K562 (cell line): ENCODE data around the gene LY6G6C. TPM values are rescaled to one million over a fixed set of nuclear protein-coding genes. Genes with fewer than 3 reads are reported as not detected.

Experiments used
- ATAC-seq: fragments of 200-7000 bp; cut with Tn5 transposase; 3 replicates; pipeline ENCODE4 v1.9.1; 2020; ENCODE audit warnings: moderate library complexity
- BruUV-seq: library from RNA; stranded (reverse); fragments of 400-500 nt; replicated peaks from 2 replicates; lab custom pipeline; 2021; lab: Mats Ljungman, UMichigan
- CTCF ChIA-PET: fragments of 300-600 bp; formaldehyde crosslinking; extraction: SDS; loops from one replicate; lab custom pipeline; 2021; ENCODE audit warnings: low intra/inter-chr PET ratio; lab: Yijun Ruan, JAX
- POLR2A ChIA-PET: fragments of 300-600, 350-650 bp; sonication (Branson Sonifier 250); formaldehyde crosslinking; extraction: SDS; loops from one replicate; lab custom pipeline; 2021; ENCODE audit warnings: antibody characterized with exemption, inconsistent platforms; lab: Yijun Ruan, JAX
- DNase-seq, 4 experiments: peaks; one replicate each; pipeline versions ENCODE4 v3.0.0 to v3.0.0-alpha.2; 2011 to 2018; ENCODE audit warnings: low spot score in 3 of 4, mixed read lengths in 3 of 4; ENCODE audit errors: extremely low read depth in 1 of 4
- FAIRE-seq: peaks from 2 replicates; lab custom pipeline; 2011; peaks lifted over from hg19 to GRCh38; lab: Jason Lieb, UNC
- H2AFZ ChIP-seq: 2 replicates; pipeline ENCODE4 v1.6.0; 2011; ENCODE audit warnings: low read depth, low read length, control low read depth, inconsistent platforms
- H3K27ac ChIP-seq: fragments of 200-600 bp; 3 replicates; pipeline ENCODE4 v1.8.0; 2011; ENCODE audit warnings: low read depth, mild to moderate bottlenecking, control low read depth, inconsistent platforms, low read length, moderate library complexity, mixed read lengths; ENCODE audit errors: extremely low read depth
- H3K27me3 ChIP-seq, 2 experiments: fragments of 300-600 bp in 1 of 2; 2 replicates in 1 of 2; 3 replicates in 1 of 2; pipeline versions ENCODE4 v1.6.0 to v1.8.0; 2011; ENCODE audit warnings: inconsistent platforms in 2 of 2, low read length in 2 of 2, mild to moderate bottlenecking in 1 of 2, mixed read lengths in 1 of 2, moderate library complexity in 1 of 2; ENCODE audit not compliant: control insufficient read depth in 2 of 2, insufficient read depth in 2 of 2
- H3K36me3 ChIP-seq: fragments of 300-600 bp; 3 replicates; pipeline ENCODE4 v1.8.0; 2011; ENCODE audit warnings: mild to moderate bottlenecking, low read length, inconsistent platforms; ENCODE audit not compliant: control insufficient read depth, insufficient read depth
- H3K4me1 ChIP-seq, 2 experiments: fragments of 200-600 bp in 1 of 2; replicated peaks in 1 of 2; 2 replicates in 1 of 2; 3 replicates in 1 of 2; pipeline versions ENCODE4 v1.5.1 to v1.8.0; 2011; ENCODE audit warnings: inconsistent platforms in 2 of 2, low read length in 2 of 2, mild to moderate bottlenecking in 1 of 2, mixed read lengths in 1 of 2, moderate library complexity in 1 of 2; ENCODE audit not compliant: control insufficient read depth in 2 of 2, insufficient read depth in 2 of 2
- H3K4me2 ChIP-seq: 2 replicates; pipeline ENCODE4 v1.6.1; 2011; ENCODE audit warnings: low read length, control low read depth, inconsistent platforms, mixed read lengths; ENCODE audit not compliant: insufficient read depth
- H3K4me3 ChIP-seq: fragments of 200-600 bp; sonication (generic), shearing (Covaris generic); 2 replicates; pipeline ENCODE4 v1.5.1; 2016; ENCODE audit warnings: control low read depth, inconsistent platforms
- H3K79me2 ChIP-seq: fragments of 200-600 bp; 3 replicates; pipeline ENCODE4 v1.8.0; 2011; ENCODE audit warnings: low read length, inconsistent platforms; ENCODE audit not compliant: control insufficient read depth, insufficient read depth
- H3K9ac ChIP-seq, 2 experiments: 2 replicates each; pipeline versions ENCODE4 v1.6.0 to v1.6.1; 2011; ENCODE audit warnings: low read depth in 2 of 2, low read length in 2 of 2, control low read depth in 1 of 2, inconsistent platforms in 1 of 2, mild to moderate bottlenecking in 1 of 2, mixed read lengths in 1 of 2; ENCODE audit not compliant: insufficient read depth in 1 of 2
- H3K9me1 ChIP-seq: one replicate; pipeline ENCODE4 v1.6.0; 2011; ENCODE audit warnings: inconsistent platforms, mild to moderate bottlenecking, low read length, moderate library complexity; ENCODE audit not compliant: control insufficient read depth, insufficient read depth
- H3K9me3 ChIP-seq: replicated peaks from 2 replicates; pipeline ENCODE4 v1.5.1; 2011; ENCODE audit warnings: low read depth, low read length, inconsistent platforms; ENCODE audit not compliant: control insufficient read depth, insufficient read depth
- H4K20me1 ChIP-seq: replicated peaks from 2 replicates; pipeline ENCODE4 v1.6.1; 2011; ENCODE audit warnings: low read length, inconsistent platforms, mixed read lengths; ENCODE audit not compliant: control insufficient read depth, insufficient read depth
- BCOR ChIP-seq: fragments of 450-650 bp; IDR thresholded peaks from 2 replicates; pipeline ENCODE4 v1.6.1; 2016
- HSF4 ChIP-seq: fragments of 250-450 bp; sonication (Bioruptor Pico); IDR thresholded peaks from 2 replicates; pipeline ENCODE4 v2.1.2; 2022; ENCODE audit warnings: mild to moderate bottlenecking, moderate library complexity, borderline replicate concordance
- KDM1A ChIP-seq, 2 experiments: fragments of 450-650 bp; IDR thresholded peaks; 2 replicates each; pipeline ENCODE4 v1.6.1; 2016; ENCODE audit warnings: mild to moderate bottlenecking in 2 of 2
- MYNN ChIP-seq, 2 experiments: sonication (generic); formaldehyde crosslinking in 1 of 2; IDR thresholded peaks; 2 replicates each; pipeline versions ENCODE4 v1.5.0 to v1.6.1; 2016 to 2020; ENCODE audit warnings: antibody characterized with exemption in 1 of 2, missing genetic modification reagents in 1 of 2
- NFIC ChIP-seq: fragments of 450-650 bp; IDR thresholded peaks from 2 replicates; pipeline ENCODE4 v1.6.1; 2017; ENCODE audit warnings: mild to moderate bottlenecking, inconsistent platforms
- PKNOX1 ChIP-seq: fragments of 450-650 bp; IDR thresholded peaks from 2 replicates; pipeline ENCODE4 v1.6.1; 2016
- RBM22 ChIP-seq: fragments of 200-400 bp; formaldehyde crosslinking; IDR thresholded peaks from 2 replicates; pipeline ENCODE4 v1.6.1; 2018; ENCODE audit warnings: low read length, low read depth; ENCODE audit not compliant: poor library complexity, severe bottlenecking
- RBM25 ChIP-seq: fragments of 200-400 bp; formaldehyde crosslinking; IDR thresholded peaks from 2 replicates; pipeline ENCODE4 v1.6.1; 2018; ENCODE audit warnings: low read length, low read depth, moderate library complexity; ENCODE audit not compliant: severe bottlenecking
- ZBTB49 ChIP-seq: sonication (generic); formaldehyde crosslinking; IDR thresholded peaks from 2 replicates; pipeline ENCODE4 v1.8.0; 2022; ENCODE audit warnings: missing genetic modification reagents, mild to moderate bottlenecking, borderline replicate concordance
- WGBS: fragments of 100-300 bp; shearing (Covaris generic); methylation state at CpG from one replicate; pipeline ENCODE4 v1.1.6; 2016; ENCODE audit warnings: low coverage, mixed read lengths; ENCODE audit not compliant: insufficient coverage; ENCODE audit errors: missing lambda C conversion rate; 5-methylcytosine and 5-hydroxymethylcytosine counted together
- in situ Hi-C: fragments of 300-500 bp; cut with MboI; formaldehyde crosslinking; loops from 4 replicates; pipeline ENCODE4 v1.15.0; 2018; ENCODE audit warnings: inconsistent platforms, mixed read lengths
- intact Hi-C: fragments of 100-400 bp; cut with micrococcal nuclease; formaldehyde crosslinking; loops from 2 replicates; pipeline ENCODE4 v1.14.2; 2022
- polyA plus RNA-seq, 8 experiments: library from polyadenylated mRNA; depleted of rRNA in 4 of 8; stranded (reverse) in 5 of 8; unstranded in 3 of 8; fragments of >200 nt; fragmentation: Nextera tagmentation in 2 of 8; fragmentation: Illumina TruSeq in 1 of 8; extraction: Ambion mirVana in 2 of 8; extraction: Trizol in 1 of 8; gene quantifications; 2 replicates each; pipeline versions ENCODE4 v1.2.1 to v1.2.3, GENCODE V29; 2011 to 2014; ENCODE audit warnings: inconsistent platforms in 1 of 8, missing spikeins in 1 of 8
- total RNA-seq, 7 experiments: library from RNA; depleted of rRNA in 6 of 7; stranded (reverse); fragments of >200 nt in 6 of 7; fragmentation: Illumina TruSeq in 2 of 7; extraction: Trizol in 2 of 7; gene quantifications; 2 replicates each; pipeline versions ENCODE4 v1.2.1 to v1.2.3, GENCODE V29; 2011 to 2021; ENCODE audit warnings: low replicate concordance in 1 of 7
- TF ChIP-seq, protein P1 (sequence below): sonication (generic); formaldehyde crosslinking; IDR thresholded peaks from 2 replicates; pipeline ENCODE4 v1.8.0; 2023; ENCODE audit warnings: mild to moderate bottlenecking, missing genetic modification reagents
- TF ChIP-seq, protein P2 (sequence below): sonication (generic); formaldehyde crosslinking; IDR thresholded peaks from 2 replicates; pipeline ENCODE4 v1.8.1; 2023; ENCODE audit warnings: mild to moderate bottlenecking, missing genetic modification reagents

LY6G6C gene
- total and polyA plus RNA-seq, 9 of the 15 experiments (the other 6 are each of a cell fraction or from before 2014, with no cell fraction given) = 0.06 to 0.20 TPM; not detected in 7

- Histone ChIP-seq H3K36me3 (peaks cover 91% of the 10 kb centered on the region), H3K4me3 (peak overlapping the region; percentile 13; the same call in 1 of the 2 replicates), H3K9ac (peak overlapping the region; percentile 68 to 86; a peak in 3 of 4 replicates), H3K4me2 (peak overlapping the region; percentile 82), H4K20me1 (no peaks in the 10 kb centered on the region), H3K4me1 (peaks cover 63 to 65% of the 10 kb centered on the region in 2 experiments), H3K27me3 (no peaks in the 10 kb centered on the region), H2AFZ (0 out of 2 replicates have a peak overlapping the region, but pooled peaks have one; percentile 14), H3K27ac (peak overlapping the region; percentile 88), H3K79me2 (no peaks in the 10 kb centered on the region; the same call in 2 of the 3 replicates), H3K9me1 (no peaks in the 10 kb centered on the region), H3K9me3 (no peaks in the 10 kb centered on the region)
- POLR2A ChIA-PET = interaction anchor here (0.6 to 7.1 kb wide), 44 partner anchors 12 to 498 kb away, joined by 3 to 158 read pairs (median 6); partner anchors contain the start of genes ABHD16A, APOM, BAG6 and C6orf47
- FAIRE-seq = no peak
- BruUV-seq = no TSS peak
- CTCF ChIA-PET = no interaction called here
- WGBS = 31% methylated on average over 6 of the region's 6 CpGs
- intact Hi-C loops (loop anchor here (2.0 kb wide), 2 partner anchors 44 to 140 kb away; no protein-coding TSS in a partner anchor), in situ Hi-C loops (no loop called here)
- no peak for ATAC-seq
- DNase-seq = no peak
- TF ChIP-seq HSF4 (CRISPR knock-in tag) = peak; percentile 85; the same call in 1 of the 2 replicates
- peak; percentile 48 for TF ChIP-seq BCOR
- TF ChIP-seq KDM1A (IDR thresholded peaks at IDR 0.05) = peak in 1 of 2 experiments; percentile 68; a peak in 3 of 4 replicates
- TF ChIP-seq, protein P1, sequence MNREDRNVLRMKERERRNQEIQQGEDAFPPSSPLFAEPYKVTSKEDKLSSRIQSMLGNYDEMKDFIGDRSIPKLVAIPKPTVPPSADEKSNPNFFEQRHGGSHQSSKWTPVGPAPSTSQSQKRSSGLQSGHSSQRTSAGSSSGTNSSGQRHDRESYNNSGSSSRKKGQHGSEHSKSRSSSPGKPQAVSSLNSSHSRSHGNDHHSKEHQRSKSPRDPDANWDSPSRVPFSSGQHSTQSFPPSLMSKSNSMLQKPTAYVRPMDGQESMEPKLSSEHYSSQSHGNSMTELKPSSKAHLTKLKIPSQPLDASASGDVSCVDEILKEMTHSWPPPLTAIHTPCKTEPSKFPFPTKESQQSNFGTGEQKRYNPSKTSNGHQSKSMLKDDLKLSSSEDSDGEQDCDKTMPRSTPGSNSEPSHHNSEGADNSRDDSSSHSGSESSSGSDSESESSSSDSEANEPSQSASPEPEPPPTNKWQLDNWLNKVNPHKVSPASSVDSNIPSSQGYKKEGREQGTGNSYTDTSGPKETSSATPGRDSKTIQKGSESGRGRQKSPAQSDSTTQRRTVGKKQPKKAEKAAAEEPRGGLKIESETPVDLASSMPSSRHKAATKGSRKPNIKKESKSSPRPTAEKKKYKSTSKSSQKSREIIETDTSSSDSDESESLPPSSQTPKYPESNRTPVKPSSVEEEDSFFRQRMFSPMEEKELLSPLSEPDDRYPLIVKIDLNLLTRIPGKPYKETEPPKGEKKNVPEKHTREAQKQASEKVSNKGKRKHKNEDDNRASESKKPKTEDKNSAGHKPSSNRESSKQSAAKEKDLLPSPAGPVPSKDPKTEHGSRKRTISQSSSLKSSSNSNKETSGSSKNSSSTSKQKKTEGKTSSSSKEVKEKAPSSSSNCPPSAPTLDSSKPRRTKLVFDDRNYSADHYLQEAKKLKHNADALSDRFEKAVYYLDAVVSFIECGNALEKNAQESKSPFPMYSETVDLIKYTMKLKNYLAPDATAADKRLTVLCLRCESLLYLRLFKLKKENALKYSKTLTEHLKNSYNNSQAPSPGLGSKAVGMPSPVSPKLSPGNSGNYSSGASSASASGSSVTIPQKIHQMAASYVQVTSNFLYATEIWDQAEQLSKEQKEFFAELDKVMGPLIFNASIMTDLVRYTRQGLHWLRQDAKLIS (CRISPR knock-in tag) = 0 out of 2 replicates have a peak, but pooled peaks have one; percentile 55
- peak; percentile 83 for TF ChIP-seq RBM25
- no peak for TF ChIP-seq MYNN (IDR thresholded peaks at IDR 0.05)
- no peak for TF ChIP-seq MYNN (CRISPR knock-in tag; IDR thresholded peaks at IDR 0.05)
- TF ChIP-seq RBM22 = no peak
- 0 out of 2 replicates have a peak, but pooled peaks have one; percentile 71 for TF ChIP-seq ZBTB49 (CRISPR knock-in tag)
- no peak for TF ChIP-seq NFIC
- TF ChIP-seq, protein P2, sequence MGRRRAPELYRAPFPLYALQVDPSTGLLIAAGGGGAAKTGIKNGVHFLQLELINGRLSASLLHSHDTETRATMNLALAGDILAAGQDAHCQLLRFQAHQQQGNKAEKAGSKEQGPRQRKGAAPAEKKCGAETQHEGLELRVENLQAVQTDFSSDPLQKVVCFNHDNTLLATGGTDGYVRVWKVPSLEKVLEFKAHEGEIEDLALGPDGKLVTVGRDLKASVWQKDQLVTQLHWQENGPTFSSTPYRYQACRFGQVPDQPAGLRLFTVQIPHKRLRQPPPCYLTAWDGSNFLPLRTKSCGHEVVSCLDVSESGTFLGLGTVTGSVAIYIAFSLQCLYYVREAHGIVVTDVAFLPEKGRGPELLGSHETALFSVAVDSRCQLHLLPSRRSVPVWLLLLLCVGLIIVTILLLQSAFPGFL = 0 out of 2 replicates have a peak, but pooled peaks have one; percentile 17
- no peak for TF ChIP-seq PKNOX1
Measured at GRCh38 chr6:31691078-31691463, 30.5 kb downstream of the LY6G6C start.
